PC-9 (cell line): Measurements from ENCODE around the gene SV2A.

Experiments
- CTCF ChIP-seq: fragments of 200-600 bp; sonication (generic); conservative IDR thresholded peaks from 2 replicates; pipeline ENCODE4 v1.6.1; 2017; ENCODE audit warnings: mixed run types, antibody characterized with exemption, mild to moderate bottlenecking, moderate library complexity
- EZH2 ChIP-seq: fragments of 200-600 bp; sonication (generic); IDR thresholded peaks from 2 replicates; pipeline ENCODE4 v1.8.0; 2017; ENCODE audit warnings: antibody characterized with exemption, low read depth

- TF ChIP-seq CTCF, result no peak
- no peak for TF ChIP-seq EZH2
These were observed 28.7 kb downstream of the SV2A start for GRCh38 chr1:149888999-149889289.
